HepG2 (cell line): ENCODE measurements around the gene RPS5. TPM values are rescaled to one million over a fixed set of nuclear protein-coding genes. Genes with fewer than 3 reads are reported as not detected.
A peak's percentile ranks its signal among the peaks of the same experiment; 100 is the strongest.

Source experiments
- CCDC6 ChIP-seq: sonication (generic); formaldehyde crosslinking; IDR thresholded peaks from 2 replicates; pipeline ENCODE4 v1.8.1; 2022; ENCODE audit warnings: mild to moderate bottlenecking, missing genetic modification reagents, moderate library complexity
- HHEX ChIP-seq: IDR thresholded peaks from 2 replicates; pipeline ENCODE4 v1.6.1; 2016; ENCODE audit warnings: control low read depth
- HMG20A ChIP-seq: IDR thresholded peaks from 2 replicates; pipeline ENCODE4 v1.6.1; 2016; ENCODE audit warnings: borderline replicate concordance
- HMG20B ChIP-seq: conservative IDR thresholded peaks from 2 replicates; pipeline ENCODE4 v1.6.1; 2016; ENCODE audit warnings: missing genetic modification reagents, missing compliant biosample characterization
- KDM1A ChIP-seq: IDR thresholded peaks from 2 replicates; pipeline ENCODE4 v1.6.1; 2016; ENCODE audit warnings: missing compliant biosample characterization
- KDM6A ChIP-seq: IDR thresholded peaks from 2 replicates; pipeline ENCODE4 v1.6.1; 2016; ENCODE audit warnings: low read depth
- PRMT3 ChIP-seq: sonication (generic); formaldehyde crosslinking; IDR thresholded peaks from 2 replicates; pipeline ENCODE4 v1.8.1; 2022; ENCODE audit warnings: low read depth, mild to moderate bottlenecking, moderate library complexity, missing genetic modification reagents, borderline replicate concordance
- REL ChIP-seq: sonication (generic); formaldehyde crosslinking; conservative IDR thresholded peaks from 2 replicates; pipeline ENCODE4 v1.8.0; 2022; ENCODE audit warnings: mild to moderate bottlenecking, missing genetic modification reagents, moderate library complexity
- SMARCE1 ChIP-seq: fragments of 450-650 bp; IDR thresholded peaks from 2 replicates; pipeline ENCODE4 v1.6.1; 2017; ENCODE audit warnings: borderline replicate concordance
- SNAPC2 ChIP-seq: sonication (generic); formaldehyde crosslinking; IDR thresholded peaks from 2 replicates; pipeline ENCODE4 v1.8.1; 2022; ENCODE audit warnings: mild to moderate bottlenecking, missing genetic modification reagents
- ZNF138 ChIP-seq: sonication (generic); formaldehyde crosslinking; IDR thresholded peaks from 2 replicates; pipeline ENCODE4 v1.5.0; 2020; ENCODE audit warnings: mild to moderate bottlenecking, low read depth, missing genetic modification reagents
- ZNF230 ChIP-seq: sonication (generic); formaldehyde crosslinking; IDR thresholded peaks from 2 replicates; pipeline ENCODE4 v1.4.0; 2020; ENCODE audit warnings: mild to moderate bottlenecking, missing genetic modification reagents
- ZNF264 ChIP-seq: sonication (generic); formaldehyde crosslinking; IDR thresholded peaks from 2 replicates; pipeline ENCODE4 v1.4.0; 2020; ENCODE audit warnings: missing genetic modification reagents
- ZNF343 ChIP-seq: sonication (generic); formaldehyde crosslinking; IDR thresholded peaks from 2 replicates; pipeline ENCODE4 v1.4.0; 2020; ENCODE audit warnings: mild to moderate bottlenecking, missing genetic modification reagents
- ZNF432 ChIP-seq: sonication (generic); formaldehyde crosslinking; IDR thresholded peaks from 2 replicates; pipeline ENCODE4 v1.5.0; 2020; ENCODE audit warnings: missing genetic modification reagents, mild to moderate bottlenecking, borderline replicate concordance
- ZNF780A ChIP-seq: sonication (generic); formaldehyde crosslinking; IDR thresholded peaks from 2 replicates; pipeline ENCODE4 v1.8.0; 2022; ENCODE audit warnings: mild to moderate bottlenecking, missing genetic modification reagents, moderate library complexity
- ZSCAN12 ChIP-seq: sonication (generic); formaldehyde crosslinking; IDR thresholded peaks from 2 replicates; pipeline ENCODE4 v1.9.0; 2021; ENCODE audit warnings: mild to moderate bottlenecking, missing genetic modification reagents
- polyA plus RNA-seq, 8 experiments: library from polyadenylated mRNA; depleted of rRNA in 3 of 8; stranded (reverse) in 7 of 8; unstranded in 1 of 8; fragments of >200 nt; fragmentation: Illumina TruSeq in 4 of 8; extraction: Trizol in 4 of 8; gene quantifications; 2 replicates each; pipeline versions ENCODE4 v1.2.1 to v1.2.3, GENCODE V29; 2011 to 2016; ENCODE audit warnings: low read depth in 4 of 8, missing spikeins in 1 of 8, mixed read lengths in 1 of 8; ENCODE audit not compliant: insufficient read depth in 1 of 8
- total RNA-seq, 5 experiments: library from RNA; depleted of rRNA; stranded (reverse); fragments of >200 nt; fragmentation: Illumina TruSeq; extraction: Trizol; gene quantifications; 2 replicates each; pipeline ENCODE4 v1.2.3, GENCODE V29; 2016; ENCODE audit warnings: low read depth in 1 of 5
- TF ChIP-seq, protein P1 (sequence below): sonication (generic); formaldehyde crosslinking; IDR thresholded peaks from 2 replicates; pipeline ENCODE4 v1.4.0; 2020; ENCODE audit warnings: mild to moderate bottlenecking, missing genetic modification reagents, borderline replicate concordance
- TF ChIP-seq, protein P2 (sequence below): sonication (generic); formaldehyde crosslinking; IDR thresholded peaks from 2 replicates; pipeline ENCODE4 v1.4.0; 2020; ENCODE audit warnings: missing genetic modification reagents, mild to moderate bottlenecking, borderline replicate concordance
- TF ChIP-seq, protein P3 (sequence below): sonication (generic); formaldehyde crosslinking; IDR thresholded peaks from 2 replicates; pipeline ENCODE4 v1.5.0; 2020; ENCODE audit warnings: missing genetic modification reagents
- TF ChIP-seq, protein P4 (sequence below): sonication (generic); formaldehyde crosslinking; IDR thresholded peaks from 2 replicates; pipeline ENCODE4 v1.4.0; 2020; ENCODE audit warnings: missing genetic modification reagents, low read depth, mild to moderate bottlenecking, borderline replicate concordance
- TF ChIP-seq, protein P5 (sequence below): sonication (generic); formaldehyde crosslinking; IDR thresholded peaks from 2 replicates; pipeline ENCODE4 v1.5.0; 2020; ENCODE audit warnings: missing genetic modification reagents

The RPS5 gene
- total and polyA plus RNA-seq, 2 of the 13 experiments (the other 11 are each of a cell fraction or from before 2014, with no cell fraction given) = 1,544 to 4,408 TPM

DNA sequence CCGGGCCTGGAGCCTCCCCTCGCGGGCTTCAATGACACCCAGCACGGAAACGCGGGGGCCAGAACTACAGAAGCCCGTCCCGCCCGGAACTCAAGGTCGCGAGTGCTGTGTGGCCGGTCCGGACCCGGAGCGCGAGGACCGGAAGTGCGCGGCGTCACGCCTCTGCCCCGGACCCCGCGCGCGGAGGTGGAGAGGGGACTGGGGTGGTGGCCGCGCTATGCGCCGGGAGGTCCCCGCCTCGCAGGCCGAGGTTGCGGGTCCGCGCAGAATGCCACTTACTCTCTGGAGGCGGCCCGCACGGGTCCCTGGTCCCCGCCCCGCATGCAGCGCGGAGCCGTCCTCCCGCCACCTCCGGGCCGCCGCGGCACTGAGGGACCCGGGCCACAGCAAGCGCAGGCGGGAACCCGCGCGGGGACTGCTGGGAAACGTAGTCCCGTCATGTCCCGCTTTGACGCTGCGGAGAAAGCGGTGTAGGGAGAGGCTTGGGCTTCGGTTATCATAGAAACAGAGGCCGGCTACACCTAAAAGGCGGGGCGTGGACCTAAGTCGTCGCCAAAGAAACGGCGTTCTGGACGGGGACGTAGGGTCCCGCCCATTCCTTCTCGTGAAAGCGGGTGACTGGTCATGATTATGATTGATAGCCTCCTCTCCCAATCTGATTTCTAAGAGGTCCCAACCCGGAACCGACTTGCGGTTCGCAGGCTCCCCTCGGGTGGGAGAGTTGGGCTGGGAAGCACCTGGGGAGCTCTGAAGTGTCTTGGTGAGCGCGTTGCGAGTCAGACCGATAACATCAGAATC lies 6.2 kb upstream of the RPS5 start, which contains the start of gene ZNF837 (continued):
- TF ChIP-seq, protein P1, sequence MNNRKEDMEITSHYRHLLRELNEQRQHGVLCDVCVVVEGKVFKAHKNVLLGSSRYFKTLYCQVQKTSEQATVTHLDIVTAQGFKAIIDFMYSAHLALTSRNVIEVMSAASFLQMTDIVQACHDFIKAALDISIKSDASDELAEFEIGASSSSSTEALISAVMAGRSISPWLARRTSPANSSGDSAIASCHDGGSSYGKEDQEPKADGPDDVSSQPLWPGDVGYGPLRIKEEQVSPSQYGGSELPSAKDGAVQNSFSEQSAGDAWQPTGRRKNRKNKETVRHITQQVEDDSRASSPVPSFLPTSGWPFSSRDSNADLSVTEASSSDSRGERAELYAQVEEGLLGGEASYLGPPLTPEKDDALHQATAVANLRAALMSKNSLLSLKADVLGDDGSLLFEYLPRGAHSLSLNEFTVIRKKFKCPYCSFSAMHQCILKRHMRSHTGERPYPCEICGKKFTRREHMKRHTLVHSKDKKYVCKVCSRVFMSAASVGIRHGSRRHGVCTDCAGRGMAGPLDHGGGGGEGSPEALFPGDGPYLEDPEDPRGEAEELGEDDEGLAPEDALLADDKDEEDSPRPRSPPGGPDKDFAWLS (CRISPR knock-in tag) = no peak
- TF ChIP-seq KDM1A (0 out of 2 replicates have a peak, but pooled peaks have one; percentile 7), HMG20B (CRISPR knock-in tag) (no peak; the same call in 1 of the 2 replicates), REL (CRISPR knock-in tag) (no peak), CCDC6 (CRISPR knock-in tag) (peak; percentile 88), ZNF780A (CRISPR knock-in tag) (no peak), SMARCE1 (no peak), ZSCAN12 (CRISPR knock-in tag) (peak; percentile 56; the same call in 1 of the 2 replicates), SNAPC2 (CRISPR knock-in tag) (no peak), HMG20A (CRISPR knock-in tag) (no peak), ZNF343 (0 out of 2 replicates have a peak, but pooled peaks have one; percentile 64), ZNF432 (0 out of 2 replicates have a peak, but pooled peaks have one; percentile 21), ZNF138 (0 out of 2 replicates have a peak, but pooled peaks have one; percentile 38), HHEX (CRISPR knock-in tag) (no peak), PRMT3 (no peak), ZNF230 (peak; percentile 57; the same call in 1 of the 2 replicates), ZNF264 (CRISPR knock-in tag) (no peak; the same call in 1 of the 2 replicates), KDM6A (CRISPR knock-in tag) (no peak)
- TF ChIP-seq, protein P2, sequence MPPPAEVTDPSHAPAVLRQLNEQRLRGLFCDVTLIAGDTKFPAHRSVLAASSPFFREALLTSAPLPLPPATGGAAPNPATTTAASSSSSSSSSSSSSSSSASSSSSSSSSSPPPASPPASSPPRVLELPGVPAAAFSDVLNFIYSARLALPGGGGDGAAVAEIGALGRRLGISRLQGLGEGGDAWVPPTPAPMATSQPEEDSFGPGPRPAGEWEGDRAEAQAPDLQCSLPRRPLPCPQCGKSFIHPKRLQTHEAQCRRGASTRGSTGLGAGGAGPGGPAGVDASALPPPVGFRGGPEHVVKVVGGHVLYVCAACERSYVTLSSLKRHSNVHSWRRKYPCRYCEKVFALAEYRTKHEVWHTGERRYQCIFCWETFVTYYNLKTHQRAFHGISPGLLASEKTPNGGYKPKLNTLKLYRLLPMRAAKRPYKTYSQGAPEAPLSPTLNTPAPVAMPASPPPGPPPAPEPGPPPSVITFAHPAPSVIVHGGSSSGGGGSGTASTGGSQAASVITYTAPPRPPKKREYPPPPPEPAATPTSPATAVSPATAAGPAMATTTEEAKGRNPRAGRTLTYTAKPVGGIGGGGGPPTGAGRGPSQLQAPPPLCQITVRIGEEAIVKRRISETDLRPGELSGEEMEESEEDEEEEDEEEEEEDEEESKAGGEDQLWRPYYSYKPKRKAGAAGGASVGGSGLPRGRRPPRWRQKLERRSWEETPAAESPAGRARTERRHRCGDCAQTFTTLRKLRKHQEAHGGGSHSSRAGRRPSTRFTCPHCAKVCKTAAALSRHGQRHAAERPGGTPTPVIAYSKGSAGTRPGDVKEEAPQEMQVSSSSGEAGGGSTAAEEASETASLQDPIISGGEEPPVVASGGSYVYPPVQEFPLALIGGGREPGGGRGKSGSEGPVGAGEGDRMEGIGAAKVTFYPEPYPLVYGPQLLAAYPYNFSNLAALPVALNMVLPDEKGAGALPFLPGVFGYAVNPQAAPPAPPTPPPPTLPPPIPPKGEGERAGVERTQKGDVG = no peak
- TF ChIP-seq, protein P3, sequence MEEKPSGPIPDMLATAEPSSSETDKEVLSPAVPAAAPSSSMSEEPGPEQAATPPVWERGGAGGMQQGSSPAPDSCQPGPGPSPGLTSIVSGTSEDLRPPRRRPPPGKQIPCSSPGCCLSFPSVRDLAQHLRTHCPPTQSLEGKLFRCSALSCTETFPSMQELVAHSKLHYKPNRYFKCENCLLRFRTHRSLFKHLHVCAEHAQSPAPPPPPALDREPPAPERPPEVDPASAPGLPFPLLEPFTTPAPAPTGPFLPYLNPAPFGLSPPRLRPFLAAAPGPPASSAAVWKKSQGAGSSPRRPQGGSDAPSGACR = peak; percentile 96
- TF ChIP-seq, protein P4, sequence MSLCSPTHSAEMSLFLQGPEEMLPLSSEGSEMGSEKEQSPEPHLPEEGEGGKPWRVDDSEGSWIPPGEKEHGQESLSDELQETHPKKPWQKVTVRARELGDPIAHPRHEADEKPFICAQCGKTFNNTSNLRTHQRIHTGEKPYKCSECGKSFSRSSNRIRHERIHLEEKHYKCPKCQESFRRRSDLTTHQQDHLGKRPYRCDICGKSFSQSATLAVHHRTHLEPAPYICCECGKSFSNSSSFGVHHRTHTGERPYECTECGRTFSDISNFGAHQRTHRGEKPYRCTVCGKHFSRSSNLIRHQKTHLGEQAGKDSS (CRISPR knock-in tag) = peak; percentile 88
- TF ChIP-seq, protein P5, sequence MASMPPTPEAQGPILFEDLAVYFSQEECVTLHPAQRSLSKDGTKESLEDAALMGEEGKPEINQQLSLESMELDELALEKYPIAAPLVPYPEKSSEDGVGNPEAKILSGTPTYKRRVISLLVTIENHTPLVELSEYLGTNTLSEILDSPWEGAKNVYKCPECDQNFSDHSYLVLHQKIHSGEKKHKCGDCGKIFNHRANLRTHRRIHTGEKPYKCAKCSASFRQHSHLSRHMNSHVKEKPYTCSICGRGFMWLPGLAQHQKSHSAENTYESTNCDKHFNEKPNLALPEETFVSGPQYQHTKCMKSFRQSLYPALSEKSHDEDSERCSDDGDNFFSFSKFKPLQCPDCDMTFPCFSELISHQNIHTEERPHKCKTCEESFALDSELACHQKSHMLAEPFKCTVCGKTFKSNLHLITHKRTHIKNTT (CRISPR knock-in tag) = no peak
